HG03558 (cell line): Measurements from ENCODE around the gene ZNF740.
"Not testable (repeated sequence)": the region's sequence is repeated elsewhere in the genome, so short reads cannot be mapped to it uniquely, and the experiment has no call there.

Experiments
- ATAC-seq: cut with Tn5 transposase; IDR thresholded peaks from one replicate; pipeline ENCODE4 v1.9.1; 2021; ENCODE audit warnings: moderate number of reproducible peaks; ENCODE audit not compliant: unreplicated experiment; ENCODE audit errors: extremely low read depth

The ZNF740 gene

DNA sequence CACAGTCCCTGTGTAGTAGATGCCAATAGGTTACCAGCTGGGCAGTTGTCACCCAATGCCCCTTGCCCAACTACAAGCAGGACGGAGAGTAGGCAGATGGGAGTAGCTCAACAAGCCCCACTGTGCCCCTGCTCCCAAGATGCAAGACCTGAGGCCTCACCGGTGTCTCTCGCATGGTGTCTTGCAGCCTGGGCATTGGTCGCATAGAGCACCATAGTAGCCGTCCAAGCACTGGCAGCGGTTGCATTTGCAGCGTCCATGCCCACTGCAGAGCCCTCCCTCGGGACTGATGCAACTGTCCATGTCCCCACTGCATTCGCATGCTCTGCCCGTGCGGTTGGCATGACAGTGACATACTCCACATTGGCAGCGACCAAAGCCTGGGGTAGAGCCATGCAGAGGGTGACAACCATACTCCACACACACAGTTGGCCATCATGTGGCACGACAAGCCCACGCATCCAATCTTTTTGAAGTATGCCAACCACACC, 12.1 kb downstream of the ZNF740 start:
- no peak for ATAC-seq

DNA sequence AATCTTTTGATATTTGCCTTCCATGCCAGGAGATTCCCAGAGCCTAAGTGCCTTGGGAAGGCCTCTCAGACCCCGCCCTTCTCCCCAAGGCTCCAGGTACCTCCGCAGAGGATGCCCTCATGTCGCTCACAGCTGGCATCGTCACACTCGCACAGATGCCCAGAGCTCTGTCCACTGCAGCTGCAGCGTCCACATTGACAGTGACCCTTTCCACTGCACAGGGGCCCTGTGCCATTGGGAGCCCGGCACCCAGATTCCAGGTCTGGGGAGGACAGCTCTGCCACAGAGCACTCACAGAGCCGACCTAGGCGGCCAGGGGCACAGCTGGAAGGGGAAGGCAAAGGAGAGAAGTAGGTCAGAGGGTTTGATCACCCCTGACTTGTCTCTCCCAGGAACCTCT, 12.5 kb downstream of the ZNF740 start:
- ATAC-seq: no peak

GRCh38 chr12:53193985-53194716, 13.6 kb downstream of the ZNF740 start:
- ATAC-seq: no peak

- no peak for ATAC-seq
Observed at GRCh38 chr12:53194973-53195372, 14.5 kb downstream of the ZNF740 start.

DNA sequence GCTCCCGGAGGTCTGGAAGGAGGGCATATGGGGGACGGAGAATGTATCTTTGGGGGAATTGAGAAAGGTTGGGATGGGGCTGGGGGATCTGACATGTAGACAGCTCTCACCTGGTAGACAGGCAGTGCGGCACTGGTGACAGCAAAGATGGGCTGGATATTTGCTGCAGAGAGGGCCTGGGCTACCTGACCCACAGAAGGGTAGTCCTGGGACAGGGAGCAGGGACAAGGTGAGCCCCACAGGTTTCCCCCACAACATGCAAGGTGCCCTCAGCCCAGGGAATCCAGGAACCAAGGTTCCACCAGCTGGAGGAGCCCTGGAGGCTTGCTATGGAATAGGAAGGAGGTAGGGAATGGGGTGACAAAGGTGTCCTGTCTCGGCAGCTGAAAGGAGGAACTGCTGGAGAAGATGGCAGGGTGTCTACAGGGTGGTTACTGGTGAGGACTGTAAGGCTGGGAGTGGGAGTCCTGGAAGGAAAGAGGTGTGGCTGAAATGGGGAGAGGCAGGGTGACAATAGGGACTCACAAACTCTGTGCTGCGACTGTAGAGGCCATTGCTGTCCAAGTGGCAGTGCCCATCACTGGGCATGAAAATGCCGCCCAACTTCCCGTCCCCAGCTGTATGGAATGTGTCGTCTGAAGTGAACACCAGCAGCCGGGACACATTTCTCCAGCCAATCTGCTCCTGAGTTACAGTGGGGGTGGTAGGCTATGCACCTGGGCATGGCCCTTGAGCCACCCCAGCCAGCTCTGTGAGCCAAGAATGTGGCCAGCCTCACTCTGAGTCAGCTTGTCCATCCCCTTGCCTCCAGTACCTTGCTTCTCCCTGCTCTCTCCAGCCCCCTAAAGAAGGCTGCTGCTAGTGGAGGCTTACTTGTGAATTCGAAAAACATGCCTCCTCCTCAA, 15.2 kb downstream of the ZNF740 start:
- no peak for ATAC-seq

- no peak for ATAC-seq
Observed at GRCh38 chr12:53196486-53196885, 16.0 kb downstream of the ZNF740 start.

GRCh38 chr12:53197011-53197640, 16.6 kb downstream of the ZNF740 start:
- ATAC-seq: no peak

- no peak for ATAC-seq
Observed at GRCh38 chr12:53198486-53199110, 18.1 kb downstream of the ZNF740 start.

- no peak for ATAC-seq
Observed at GRCh38 chr12:53199700-53200099, 19.2 kb downstream of the ZNF740 start.

- no peak for ATAC-seq
Observed at GRCh38 chr12:53200107-53200457, 19.6 kb downstream of the ZNF740 start.

DNA sequence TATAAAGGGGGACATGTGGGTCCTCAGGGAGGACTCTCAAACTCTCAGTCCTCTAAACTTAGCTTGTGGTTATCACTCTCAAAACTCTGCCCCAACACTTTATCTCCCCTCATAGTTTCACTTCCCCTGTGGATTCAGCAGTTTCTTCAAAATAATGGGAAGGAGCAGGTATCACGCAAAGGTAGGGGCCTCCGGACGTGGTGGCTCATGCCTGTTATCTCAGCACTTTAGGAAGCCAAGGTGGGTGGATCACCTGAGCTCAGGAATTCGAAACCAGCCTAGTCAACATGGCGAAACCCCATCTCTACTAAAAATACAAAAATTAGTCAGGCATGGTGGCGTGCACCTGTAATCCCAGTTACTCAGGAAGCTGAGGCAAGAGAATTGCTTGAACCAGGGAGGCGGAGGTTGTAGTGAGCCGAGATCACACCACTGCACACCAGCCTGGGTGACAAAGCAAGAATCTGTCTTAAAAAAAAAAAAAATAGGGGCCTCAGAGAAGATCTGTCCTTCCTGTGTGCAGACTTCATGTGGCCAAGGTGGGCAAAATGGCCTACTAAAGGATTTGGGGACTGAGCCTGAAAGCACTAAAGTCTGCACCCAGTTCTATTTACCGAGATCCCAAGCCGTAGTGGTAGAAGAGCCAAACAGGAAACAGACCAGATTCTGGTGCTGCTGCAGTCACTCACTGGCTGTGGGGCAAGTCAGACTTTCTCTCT, 20.1 kb downstream of the ZNF740 start:
- ATAC-seq: peak; percentile 41

DNA sequence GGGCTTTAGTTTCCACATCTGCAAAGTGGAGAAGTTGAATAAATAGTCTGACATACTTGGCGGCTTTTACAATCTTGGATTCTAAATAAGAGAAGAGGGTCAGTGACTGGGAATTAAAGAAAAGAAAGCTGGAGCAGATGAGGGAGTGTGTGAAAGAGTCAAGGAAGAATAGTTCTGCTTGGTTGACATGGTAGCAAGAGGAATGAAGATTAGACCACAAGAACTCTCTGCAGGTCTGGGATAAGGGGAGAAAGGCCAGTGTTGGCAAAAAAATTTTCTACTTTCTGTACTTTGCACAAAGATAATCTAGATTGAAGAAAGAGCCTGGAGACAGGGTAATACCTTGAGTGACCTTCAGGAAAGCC, 20.6 kb downstream of the ZNF740 start:
- no peak for ATAC-seq

- ATAC-seq: no peak
Observed at GRCh38 chr12:53201639-53202038, 21.1 kb downstream of the ZNF740 start.

DNA sequence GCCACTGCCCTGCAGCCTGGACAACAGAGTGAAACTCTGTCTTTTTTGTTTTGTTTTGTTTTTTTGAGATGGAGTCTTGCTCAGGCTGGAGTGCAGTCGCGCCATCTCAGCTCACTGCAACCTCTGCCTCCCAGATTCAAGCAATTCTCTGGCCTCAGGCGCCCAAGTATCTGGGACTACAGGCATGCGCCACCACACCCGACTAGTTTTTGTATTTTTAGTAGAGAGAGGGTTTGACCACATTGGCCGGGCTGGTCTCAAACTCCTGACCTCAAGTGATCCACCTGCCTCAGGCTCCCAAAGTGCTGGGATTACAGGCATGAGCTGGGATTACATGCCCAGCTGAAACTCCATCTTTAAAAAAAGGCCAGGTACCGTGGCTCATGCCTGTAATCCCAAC, 21.8 kb downstream of the ZNF740 start:
- ATAC-seq: not testable (repeated sequence)

DNA sequence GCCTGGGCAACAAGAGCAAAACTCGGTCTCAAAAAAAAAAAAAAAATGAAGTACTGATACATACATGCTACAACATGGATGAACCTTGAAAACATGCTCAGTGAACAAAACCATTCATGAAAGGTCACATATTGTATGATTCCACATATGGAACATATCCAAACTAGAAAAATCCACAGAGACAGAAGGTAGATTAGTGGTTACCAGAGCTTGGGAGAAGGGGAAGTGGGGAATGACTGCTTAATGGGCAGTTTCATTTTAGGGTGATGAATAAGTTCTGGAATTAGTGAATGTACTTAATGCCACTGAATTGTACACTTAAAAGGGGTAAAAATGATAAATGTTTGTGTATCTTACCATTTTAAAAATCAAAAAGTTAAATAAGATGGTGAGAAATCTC, 23.8 kb downstream of the ZNF740 start:
- ATAC-seq: no peak

DNA sequence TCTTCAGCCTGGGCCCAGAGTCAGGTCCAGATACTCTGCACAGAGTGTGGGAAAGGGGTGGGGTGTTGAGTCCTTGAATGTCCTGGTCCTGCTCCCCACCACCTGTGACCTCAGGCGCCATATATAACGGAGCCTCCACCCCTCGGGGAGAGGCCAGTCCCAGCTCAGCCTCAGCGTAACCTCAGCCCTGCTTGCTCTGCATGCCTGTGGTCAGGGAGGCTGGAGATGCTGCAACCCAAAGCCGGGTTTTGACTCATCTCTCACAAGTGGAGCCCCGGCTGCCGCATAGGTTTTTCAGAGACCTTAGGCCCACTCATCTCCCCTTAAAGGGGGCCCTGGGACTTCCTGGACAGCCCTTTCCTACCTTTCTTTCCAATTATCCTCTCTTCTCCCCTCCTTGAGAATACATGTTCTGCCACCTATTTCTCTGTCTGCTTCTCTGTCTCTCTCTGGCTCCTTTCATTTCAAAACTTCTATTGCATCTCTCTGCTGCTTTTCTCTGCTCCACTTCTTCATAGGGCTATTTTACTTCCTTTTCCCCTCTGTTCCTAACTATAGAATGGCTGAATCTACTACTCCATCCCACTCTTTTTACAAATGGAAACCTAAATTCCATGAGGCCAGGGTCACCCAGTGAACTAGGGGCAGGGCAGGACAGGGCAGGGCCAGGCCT, 25.4 kb downstream of the ZNF740 start:
- peak; percentile 33 for ATAC-seq

GRCh38 chr12:53207042-53207441, 26.5 kb downstream of the ZNF740 start, which contains the start of gene ITGB7:
ITGB7 (minus strand) TSS chr12:53207251; CDS start chr12:53200443, 6,808 bp downstream.
- ATAC-seq: no peak

- no peak for ATAC-seq
Observed at GRCh38 chr12:53208435-53208834, 27.9 kb downstream of the ZNF740 start.

DNA sequence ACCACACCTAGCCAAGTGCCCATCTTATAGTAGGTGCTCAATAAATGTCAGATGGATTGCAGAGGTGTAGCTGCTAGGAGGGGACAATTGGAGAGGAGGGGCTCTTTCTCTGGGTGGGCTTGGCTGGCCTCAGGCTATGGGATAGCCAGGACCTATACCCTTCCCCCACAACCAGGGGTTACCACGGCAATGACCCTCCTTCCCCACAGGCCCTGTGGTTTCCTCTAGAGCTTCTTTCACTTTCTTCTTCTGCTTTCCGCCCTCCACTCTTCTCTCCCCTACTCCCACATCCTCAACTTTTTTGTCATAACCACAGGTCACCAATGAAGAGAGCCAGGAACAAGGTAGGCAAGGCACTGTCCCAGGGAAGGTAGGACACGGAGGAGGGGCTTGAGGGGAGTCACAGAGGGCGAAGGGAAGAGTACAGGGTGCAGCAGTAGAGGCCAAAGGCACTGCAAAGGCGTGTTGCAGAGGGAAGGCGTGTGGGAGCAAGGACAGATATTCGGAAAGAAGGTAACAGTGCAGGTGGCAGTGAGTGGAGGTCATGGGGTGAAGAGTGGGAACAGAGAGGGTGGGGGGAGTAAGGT, 28.4 kb downstream of the ZNF740 start:
- no peak for ATAC-seq
